Neural crest cell (in vitro differentiated cells): ENCODE data around the gene PAQR4. TPM values are rescaled to one million over a fixed set of nuclear protein-coding genes. Genes with fewer than 3 reads are reported as not detected.

Experiments
- DNase-seq: peaks from one replicate; pipeline ENCODE4 v3.0.0; 2021; ENCODE audit warnings: low read depth, mixed read lengths, low spot score
- H3K27ac Mint-ChIP-seq: one replicate; pipeline ENCODE4 v1.8.0; 2021; ENCODE audit warnings: mild to moderate bottlenecking, mixed read lengths; ENCODE audit not compliant: unreplicated experiment
- H3K27me3 Mint-ChIP-seq: 2 replicates; pipeline ENCODE4 v1.8.0; 2021; ENCODE audit warnings: low read depth, mild to moderate bottlenecking, mixed read lengths
- H3K36me3 Mint-ChIP-seq: 2 replicates; pipeline ENCODE4 v1.8.0; 2021; ENCODE audit warnings: low read depth, mild to moderate bottlenecking, mixed read lengths
- H3K4me1 Mint-ChIP-seq: 2 replicates; pipeline ENCODE4 v1.8.0; 2021; ENCODE audit warnings: mixed read lengths
- H3K4me3 Mint-ChIP-seq: one replicate; pipeline ENCODE4 v1.8.0; 2021; ENCODE audit warnings: mild to moderate bottlenecking, mixed read lengths
- H3K9me3 Mint-ChIP-seq: 2 replicates; pipeline ENCODE4 v1.8.0; 2021; ENCODE audit warnings: mixed read lengths
- total RNA-seq: library from RNA; stranded (reverse); gene quantifications from 2 replicates; pipeline ENCODE4 v1.2.1, GENCODE V29; 2021
- TF ChIP-seq, protein P1 (sequence below): fragments of 200-600 bp; sonication (generic); conservative IDR thresholded peaks from 2 replicates; pipeline ENCODE4 v1.5.0; 2021; ENCODE audit warnings: antibody characterized with exemption, mild to moderate bottlenecking

Gene PAQR4
- total RNA-seq, 1 donor from 2014 or later, result 53.4 TPM

DNA sequence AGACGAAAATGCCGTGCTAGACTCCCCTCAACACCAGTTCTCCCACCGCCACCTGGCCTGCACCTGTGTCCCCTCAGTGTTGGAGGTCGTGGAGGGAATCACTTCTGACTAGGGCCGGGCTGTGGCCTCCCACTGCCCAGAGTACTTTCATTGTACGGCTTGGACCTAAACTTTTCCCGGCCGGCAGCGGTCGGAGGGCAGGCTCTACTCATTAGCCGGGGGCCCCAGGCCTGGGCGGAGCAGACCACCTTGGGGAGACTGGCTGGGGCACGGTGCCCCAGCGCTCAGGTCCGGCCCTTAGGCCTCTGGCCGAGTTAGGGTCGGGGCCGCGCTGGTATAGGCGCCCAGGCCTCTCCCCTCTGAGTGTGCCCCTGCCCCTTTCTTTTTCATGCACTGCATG lies 48.2 kb downstream of the PAQR4 start:
- Mint-ChIP-seq H3K27me3 (peaks cover 81% of the 10 kb centered on the region), H3K36me3 (no peaks in the 10 kb centered on the region), H3K27ac (no peak overlapping the region), H3K4me1 (peaks cover 24% of the 10 kb centered on the region), H3K9me3 (no peaks in the 10 kb centered on the region), H3K4me3 (no peak overlapping the region)
- no peak for DNase-seq
- TF ChIP-seq, protein P1, sequence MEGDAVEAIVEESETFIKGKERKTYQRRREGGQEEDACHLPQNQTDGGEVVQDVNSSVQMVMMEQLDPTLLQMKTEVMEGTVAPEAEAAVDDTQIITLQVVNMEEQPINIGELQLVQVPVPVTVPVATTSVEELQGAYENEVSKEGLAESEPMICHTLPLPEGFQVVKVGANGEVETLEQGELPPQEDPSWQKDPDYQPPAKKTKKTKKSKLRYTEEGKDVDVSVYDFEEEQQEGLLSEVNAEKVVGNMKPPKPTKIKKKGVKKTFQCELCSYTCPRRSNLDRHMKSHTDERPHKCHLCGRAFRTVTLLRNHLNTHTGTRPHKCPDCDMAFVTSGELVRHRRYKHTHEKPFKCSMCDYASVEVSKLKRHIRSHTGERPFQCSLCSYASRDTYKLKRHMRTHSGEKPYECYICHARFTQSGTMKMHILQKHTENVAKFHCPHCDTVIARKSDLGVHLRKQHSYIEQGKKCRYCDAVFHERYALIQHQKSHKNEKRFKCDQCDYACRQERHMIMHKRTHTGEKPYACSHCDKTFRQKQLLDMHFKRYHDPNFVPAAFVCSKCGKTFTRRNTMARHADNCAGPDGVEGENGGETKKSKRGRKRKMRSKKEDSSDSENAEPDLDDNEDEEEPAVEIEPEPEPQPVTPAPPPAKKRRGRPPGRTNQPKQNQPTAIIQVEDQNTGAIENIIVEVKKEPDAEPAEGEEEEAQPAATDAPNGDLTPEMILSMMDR, result no peak

DNA sequence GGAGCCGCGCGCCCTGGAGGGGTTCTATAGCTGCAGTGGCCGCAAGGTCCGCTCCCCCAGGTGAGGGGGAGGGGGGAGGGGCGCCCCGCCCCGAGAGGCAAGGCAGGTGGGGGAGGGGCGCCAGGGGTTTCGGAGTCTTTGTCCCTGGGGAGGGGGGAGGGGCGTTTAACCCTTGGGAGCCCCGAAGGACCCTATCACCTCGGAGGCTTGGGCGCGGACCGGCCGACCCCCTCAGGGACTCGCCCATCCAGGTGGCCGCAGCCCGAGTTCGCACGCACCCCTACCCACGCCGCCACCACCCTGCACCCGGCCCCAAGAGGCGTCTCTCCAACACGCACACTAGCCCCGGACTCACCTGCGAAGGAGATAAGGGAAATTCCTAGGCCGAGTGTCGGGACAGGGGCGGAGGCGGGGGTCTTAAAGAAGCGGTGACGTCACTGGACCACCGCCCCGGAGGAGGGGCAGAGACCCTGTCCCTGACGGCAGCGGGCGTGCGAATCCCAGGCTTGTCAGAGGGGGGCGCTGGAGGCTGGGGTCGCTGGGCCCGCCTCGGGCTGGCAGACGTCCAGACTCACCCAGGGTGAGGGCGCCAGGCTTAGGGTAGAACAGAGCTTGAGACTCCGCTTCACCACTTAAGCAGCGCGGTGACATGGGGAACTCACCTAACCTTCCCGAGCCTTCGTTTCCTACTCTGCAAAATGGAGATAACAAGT lies 48.8 kb downstream of the PAQR4 start, which contains the start of gene CLDN6:
Gene CLDN6, minus strand, starts transcription at position 390 of the 713 bp plus-strand sequence. CDS start 2,162 bp downstream, outside the sequence.
- Mint-ChIP-seq H3K9me3 (no peaks in the 10 kb centered on the region), H3K4me1 (peaks cover 30% of the 10 kb centered on the region), H3K4me3 (peak within 1 kb of the TSS; percentile 47), H3K27ac (no peak within 1 kb of the TSS), H3K27me3 (peaks cover 75% of the 10 kb centered on the region), H3K36me3 (no peaks in the 10 kb centered on the region)
- TF ChIP-seq, protein P1, result peak; percentile 69
- DNase-seq, result peak; percentile 66

DNA sequence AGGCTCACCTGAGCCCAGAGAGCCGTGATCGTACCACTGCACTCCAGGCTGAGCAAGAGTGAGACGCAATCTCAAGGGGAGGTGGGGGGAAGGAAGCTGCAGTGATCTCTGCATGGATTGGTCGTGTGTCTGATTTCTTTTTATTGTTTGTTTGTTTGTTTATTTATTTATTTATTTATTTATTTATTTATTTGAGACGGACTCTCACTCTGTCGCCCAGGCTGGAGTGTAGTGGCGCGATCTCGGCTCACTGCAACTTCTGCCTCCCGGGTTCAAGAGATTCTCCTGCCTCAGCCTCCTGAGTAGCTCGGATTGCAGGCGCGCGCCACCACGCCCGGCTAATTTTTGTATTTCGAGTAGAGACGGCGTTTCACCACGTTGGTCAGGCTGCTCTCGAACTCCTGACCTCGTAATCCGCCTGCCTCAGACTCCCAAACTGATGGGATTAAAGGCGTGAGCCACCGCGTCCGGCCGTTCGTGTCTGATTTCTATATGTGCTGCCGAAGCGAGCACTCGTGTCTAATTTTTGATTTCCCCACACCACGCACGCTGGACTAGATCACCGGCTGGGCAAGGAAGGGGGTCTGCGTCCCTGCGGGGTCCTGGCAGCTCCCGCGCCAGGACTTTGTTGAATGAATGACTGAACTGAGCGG lies 50.6 kb downstream of the PAQR4 start:
- Mint-ChIP-seq H3K27ac (no peak overlapping the region), H3K9me3 (no peaks in the 10 kb centered on the region), H3K4me3 (peak overlapping the region; percentile 88), H3K4me1 (peaks cover 44% of the 10 kb centered on the region), H3K36me3 (peaks cover 2% of the 10 kb centered on the region), H3K27me3 (peaks cover 62% of the 10 kb centered on the region)
- no peak for DNase-seq
- TF ChIP-seq, protein P1, result no peak

DNA sequence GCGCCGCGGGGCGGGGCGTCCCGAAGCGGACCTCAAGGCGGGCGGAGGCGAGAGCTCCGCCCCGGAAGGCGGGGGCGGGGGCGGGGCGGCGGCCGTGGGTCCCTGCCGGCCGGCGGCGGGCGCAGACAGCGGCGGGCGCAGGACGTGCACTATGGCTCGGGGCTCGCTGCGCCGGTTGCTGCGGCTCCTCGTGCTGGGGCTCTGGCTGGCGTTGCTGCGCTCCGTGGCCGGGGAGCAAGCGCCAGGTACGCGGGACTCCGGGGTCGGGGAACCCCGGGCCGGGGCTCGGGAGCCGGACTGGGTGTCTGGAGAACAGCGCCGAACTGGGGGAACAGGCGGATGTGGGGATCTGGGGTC lies 51.1 kb downstream of the PAQR4 start, which contains the start of gene TNFRSF12A:
Gene TNFRSF12A, plus strand, starts transcription at position 122 of the 357 bp plus-strand sequence. Its CDS starts 30 bp downstream, at position 152.
- peak within 1 kb of the TSS; percentile 72 for H3K27ac Mint-ChIP-seq
- peak within 1 kb of the TSS; percentile 96 for H3K4me3 Mint-ChIP-seq
- H3K9me3 Mint-ChIP-seq, result no peaks in the 10 kb centered on the region
- peaks cover 57% of the 10 kb centered on the region for H3K27me3 Mint-ChIP-seq
- peaks cover 41% of the 10 kb centered on the region for H3K4me1 Mint-ChIP-seq
- peak; percentile 59 for DNase-seq
- H3K36me3 Mint-ChIP-seq, result peaks cover 2% of the 10 kb centered on the region
- TF ChIP-seq, protein P1, result no peak

DNA sequence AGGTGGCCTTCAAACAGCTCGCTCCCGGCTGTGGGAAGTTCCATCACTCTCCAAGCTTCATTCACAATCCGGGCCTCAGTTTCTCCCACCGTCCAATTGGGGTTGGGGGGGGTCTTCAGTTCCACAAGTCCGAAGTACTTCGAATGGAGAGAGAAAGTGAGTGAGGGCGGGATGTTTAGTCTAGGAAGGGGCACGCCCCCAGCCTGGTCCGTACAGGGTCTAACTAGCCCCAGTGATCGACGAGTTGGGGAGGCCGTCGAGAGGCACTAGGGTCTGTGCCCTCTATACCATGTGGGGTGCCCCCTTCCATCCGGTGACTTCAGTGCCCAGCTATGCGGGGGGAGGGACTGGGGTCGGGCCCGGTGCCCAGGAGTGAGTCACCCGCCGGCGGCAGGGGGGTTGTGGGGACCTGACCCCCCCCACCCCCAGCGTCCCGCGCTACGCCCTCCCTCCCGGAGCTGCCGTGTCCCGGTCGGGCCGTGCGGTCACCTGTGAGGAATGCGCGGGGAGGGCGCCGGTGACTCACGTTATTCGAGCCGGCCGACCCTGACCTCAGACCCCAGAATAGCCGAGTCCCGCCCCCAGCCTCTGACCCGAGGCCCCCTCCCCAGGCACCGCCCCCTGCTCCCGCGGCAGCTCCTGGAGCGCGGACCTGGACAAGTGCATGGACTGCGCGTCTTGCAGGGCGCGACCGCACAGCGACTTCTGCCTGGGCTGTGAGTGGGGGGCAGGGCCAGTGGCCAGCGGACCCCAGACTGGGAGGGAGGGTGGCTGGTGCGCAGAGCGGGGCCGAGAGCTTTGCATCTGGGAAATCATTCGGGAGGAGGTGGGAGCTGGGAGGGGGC lies 51.7 kb downstream of the PAQR4 start:
- Mint-ChIP-seq H3K4me1 (peaks cover 41% of the 10 kb centered on the region), H3K4me3 (peak overlapping the region; percentile 96), H3K27ac (peak overlapping the region; percentile 72), H3K27me3 (peaks cover 52% of the 10 kb centered on the region), H3K36me3 (peaks cover 2% of the 10 kb centered on the region), H3K9me3 (no peaks in the 10 kb centered on the region)
- TF ChIP-seq, protein P1, result no peak
- no peak for DNase-seq
